Measurements from ENCODE around the gene ADAM12. TPM values are rescaled to one million over a fixed set of nuclear protein-coding genes. Genes with fewer than 3 reads are reported as not detected.
A peak's percentile ranks its signal among the peaks of the same experiment; 100 is the strongest.

ADAM12 gene
- total RNA-seq, 4 donors from 2014 or later = under 0.01 to 1.3 (median 1.0) TPM

DNA sequence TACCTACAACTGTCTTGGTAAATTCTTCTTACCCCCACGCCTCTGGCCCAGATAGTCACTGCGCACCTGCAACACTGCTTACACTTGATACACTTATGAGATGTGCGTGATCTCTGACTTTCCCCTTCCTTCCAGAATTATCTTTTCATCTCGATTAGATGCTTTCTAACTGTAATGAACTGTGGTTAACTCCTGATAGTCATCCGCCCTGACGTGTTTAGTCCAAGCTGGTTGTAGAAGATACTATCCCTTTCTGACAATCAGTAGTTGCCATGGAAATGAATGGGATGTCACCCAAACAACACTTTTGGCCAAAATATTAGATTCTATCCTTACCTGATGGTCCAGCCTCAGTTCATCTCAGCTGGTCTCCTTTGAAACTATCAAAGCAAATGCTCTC lies 241.5 kb downstream of the ADAM12 start:
- no peaks in the 10 kb centered on the region for H3K36me3 ChIP-seq
- H3K4me1 ChIP-seq = peaks cover 0 to 6% (median 0%) of the 10 kb centered on the region in 4 donors
- TF ChIP-seq POLR2A (IDR thresholded peaks at IDR 0.05; ENCODE audit: low read depth) (no peak), EP300 (IDR thresholded peaks at IDR 0.05) (no peak), POLR2AphosphoS5 (IDR thresholded peaks at IDR 0.05) (no peak)
- TF ChIP-seq, protein P1, sequence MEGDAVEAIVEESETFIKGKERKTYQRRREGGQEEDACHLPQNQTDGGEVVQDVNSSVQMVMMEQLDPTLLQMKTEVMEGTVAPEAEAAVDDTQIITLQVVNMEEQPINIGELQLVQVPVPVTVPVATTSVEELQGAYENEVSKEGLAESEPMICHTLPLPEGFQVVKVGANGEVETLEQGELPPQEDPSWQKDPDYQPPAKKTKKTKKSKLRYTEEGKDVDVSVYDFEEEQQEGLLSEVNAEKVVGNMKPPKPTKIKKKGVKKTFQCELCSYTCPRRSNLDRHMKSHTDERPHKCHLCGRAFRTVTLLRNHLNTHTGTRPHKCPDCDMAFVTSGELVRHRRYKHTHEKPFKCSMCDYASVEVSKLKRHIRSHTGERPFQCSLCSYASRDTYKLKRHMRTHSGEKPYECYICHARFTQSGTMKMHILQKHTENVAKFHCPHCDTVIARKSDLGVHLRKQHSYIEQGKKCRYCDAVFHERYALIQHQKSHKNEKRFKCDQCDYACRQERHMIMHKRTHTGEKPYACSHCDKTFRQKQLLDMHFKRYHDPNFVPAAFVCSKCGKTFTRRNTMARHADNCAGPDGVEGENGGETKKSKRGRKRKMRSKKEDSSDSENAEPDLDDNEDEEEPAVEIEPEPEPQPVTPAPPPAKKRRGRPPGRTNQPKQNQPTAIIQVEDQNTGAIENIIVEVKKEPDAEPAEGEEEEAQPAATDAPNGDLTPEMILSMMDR (IDR thresholded peaks at IDR 0.05) = no peak
- no peak overlapping the region for H3K4me3 ChIP-seq
- intact Hi-C loops (cut with DNase I) = no loop called here
- no peak overlapping the region for H3K27ac ChIP-seq (replicated peaks in 1 of 4)
- peaks cover 0 to 17% (median 5%) of the 10 kb centered on the region in 4 donors for H3K9me3 ChIP-seq
- DNase-seq (ENCODE audit: extremely low spot score) = no peak
- 95% methylated on average over 6 of the region's 6 CpGs for WGBS
- H3K27me3 ChIP-seq = no peaks in the 10 kb centered on the region

DNA sequence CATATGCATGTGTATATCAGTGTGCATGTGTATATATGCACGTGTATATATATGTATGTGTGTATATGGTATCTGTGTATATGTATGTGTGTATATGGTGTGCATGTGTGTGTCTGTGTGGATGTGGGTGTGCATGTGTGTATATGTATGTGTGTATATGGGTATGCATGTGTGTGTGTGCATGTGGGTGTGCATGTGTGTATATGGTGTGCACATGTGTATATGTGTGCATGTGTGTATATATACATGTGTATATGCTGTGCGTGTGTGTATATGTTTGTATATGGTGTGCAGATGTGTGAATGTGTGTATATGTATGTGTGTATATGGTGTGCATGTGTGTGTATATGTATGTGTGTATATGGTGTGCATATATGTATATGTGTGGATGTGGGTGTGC lies 245.2 kb downstream of the ADAM12 start:
- intact Hi-C loops (cut with DNase I) = no loop called here
- WGBS = 94% methylated on average over 2 of the region's 2 CpGs
- no peak overlapping the region for H3K4me3 ChIP-seq

DNA sequence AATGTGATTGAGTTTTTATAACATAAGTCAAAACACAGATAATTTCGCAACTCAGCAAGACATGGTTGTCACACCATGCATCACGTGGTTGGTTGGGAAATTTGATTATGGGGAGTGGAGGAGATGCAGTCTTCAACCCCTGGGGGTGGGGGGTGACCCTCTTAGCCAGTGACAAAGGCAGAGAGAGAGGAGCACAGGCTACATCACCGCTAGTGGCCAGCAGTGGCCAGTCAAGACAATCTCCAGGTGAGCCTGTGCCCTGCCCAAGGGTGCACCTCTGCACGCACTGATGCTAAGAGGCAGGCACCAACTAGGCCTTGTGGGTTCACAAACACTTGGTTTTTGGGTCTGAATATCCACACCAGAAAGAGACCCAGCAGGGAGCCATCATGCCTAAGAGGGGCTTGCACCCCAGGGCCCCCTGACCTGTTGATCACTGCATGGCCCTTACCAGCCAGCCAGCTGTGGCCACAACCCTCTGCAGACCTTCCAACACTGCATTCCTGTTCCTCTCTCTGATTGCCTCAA lies 247.5 kb downstream of the ADAM12 start:
- no peaks in the 10 kb centered on the region for H3K27me3 ChIP-seq
- H3K36me3 ChIP-seq = no peaks in the 10 kb centered on the region
- intact Hi-C loops (cut with DNase I) = no loop called here
- no peak overlapping the region for H3K4me3 ChIP-seq
- peak; percentile 82 for DNase-seq (ENCODE audit: extremely low spot score)
- no peak overlapping the region for H3K27ac ChIP-seq (replicated peaks in 1 of 4)
- H3K4me1 ChIP-seq = no peaks in the 10 kb centered on the region
- 97% methylated on average over 3 of the region's 4 CpGs for WGBS
- no peaks in the 10 kb centered on the region for H3K9me3 ChIP-seq
- no peak for TF ChIP-seq EP300 (IDR thresholded peaks at IDR 0.05)
- TF ChIP-seq POLR2AphosphoS5 (IDR thresholded peaks at IDR 0.05) = no peak
- TF ChIP-seq POLR2A (IDR thresholded peaks at IDR 0.05; ENCODE audit: low read depth) = no peak
- TF ChIP-seq, protein P1 (IDR thresholded peaks at IDR 0.05) = no peak

More for the DNA sequence above, 245.2 kb downstream of the ADAM12 start:
- Histone ChIP-seq H3K27me3 (no peaks in the 10 kb centered on the region), H3K9me3 (no peaks in the 10 kb centered on the region), H3K36me3 (no peaks in the 10 kb centered on the region), H3K27ac (replicated peaks in 1 of 4) (no peak overlapping the region), H3K4me1 (peaks cover 0 to 4% (median 0%) of the 10 kb centered on the region in 4 donors)
- TF ChIP-seq EP300 (IDR thresholded peaks at IDR 0.05) (no peak), POLR2A (IDR thresholded peaks at IDR 0.05; ENCODE audit: low read depth) (no peak)
- TF ChIP-seq, protein P1 (IDR thresholded peaks at IDR 0.05) = no peak
- no peak for DNase-seq (ENCODE audit: extremely low spot score)

DNA sequence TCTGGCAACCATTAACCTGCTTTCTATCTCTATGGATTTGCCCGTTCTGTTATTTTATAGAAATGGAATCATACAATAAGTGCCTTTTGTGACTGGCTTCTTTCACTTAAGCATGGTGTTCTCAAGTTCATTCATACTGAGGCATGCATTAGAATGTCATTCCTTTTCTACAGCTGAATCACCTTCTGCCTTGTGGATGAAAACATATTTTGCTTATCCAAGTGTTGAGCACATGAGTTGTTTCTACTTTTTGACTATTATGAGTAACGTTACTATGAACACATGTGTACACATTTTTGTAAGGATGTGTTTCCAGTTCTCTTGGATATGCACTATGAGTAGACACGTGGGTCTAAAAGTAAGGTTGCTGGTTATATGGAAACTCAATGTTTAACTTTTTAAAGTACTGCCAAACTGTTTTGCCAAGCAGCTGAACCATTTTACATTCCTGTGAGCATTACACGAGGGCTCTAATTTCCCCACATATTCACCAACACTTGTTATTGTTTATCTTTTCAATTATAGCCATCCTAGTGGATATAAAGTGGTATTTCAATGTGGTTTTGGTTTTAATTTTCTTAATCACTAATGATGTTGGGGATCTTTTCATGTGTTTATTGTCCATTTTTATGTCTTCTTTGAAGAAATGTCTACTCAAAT lies 250.6 kb downstream of the ADAM12 start:
- TF ChIP-seq POLR2AphosphoS5 (IDR thresholded peaks at IDR 0.05) (no peak), EP300 (IDR thresholded peaks at IDR 0.05) (no peak), POLR2A (IDR thresholded peaks at IDR 0.05; ENCODE audit: low read depth) (no peak)
- TF ChIP-seq, protein P1 (IDR thresholded peaks at IDR 0.05) = no peak
- no peaks in the 10 kb centered on the region for H3K4me1 ChIP-seq
- H3K36me3 ChIP-seq = no peaks in the 10 kb centered on the region
- DNase-seq (ENCODE audit: extremely low spot score) = no peak
- intact Hi-C loops (cut with DNase I) = no loop called here
- no peak overlapping the region for H3K4me3 ChIP-seq
- no peaks in the 10 kb centered on the region for H3K9me3 ChIP-seq
- 83% methylated on average over 4 of the region's 4 CpGs for WGBS
- H3K27ac ChIP-seq (replicated peaks in 1 of 4) = no peak overlapping the region
- H3K27me3 ChIP-seq = no peaks in the 10 kb centered on the region
